ENCODE results near the gene BACH2.
"Not testable (repeated sequence)": the region's sequence is repeated elsewhere in the genome, so short reads cannot be mapped to it uniquely, and the experiment has no call there.

Gene BACH2

GRCh38 chr6:90233213-90233612, 63.4 kb downstream of the BACH2 start:
- no peak for DNase-seq

- DNase-seq = no peak
These were observed 64.8 kb downstream of the BACH2 start for GRCh38 chr6:90231798-90232197.

GRCh38 chr6:90231308-90231707, 65.3 kb downstream of the BACH2 start:
- DNase-seq = no peak

- DNase-seq = no peak
These were observed 66.0 kb downstream of the BACH2 start for GRCh38 chr6:90230548-90231215.

GRCh38 chr6:90229331-90230010, 67.2 kb downstream of the BACH2 start:
- no peak for DNase-seq

GRCh38 chr6:90227673-90228072, 69.0 kb downstream of the BACH2 start:
- DNase-seq = no peak

- no peak for DNase-seq
These were observed 69.4 kb downstream of the BACH2 start for GRCh38 chr6:90227213-90227612.

- no peak for DNase-seq
These were observed 70.4 kb downstream of the BACH2 start for GRCh38 chr6:90226257-90226656.

- no peak for DNase-seq
These were observed 72.4 kb downstream of the BACH2 start for GRCh38 chr6:90224196-90224595.

- DNase-seq = no peak
These were observed 73.9 kb downstream of the BACH2 start for GRCh38 chr6:90222724-90223198.

- DNase-seq = no peak
These were observed 74.6 kb downstream of the BACH2 start for GRCh38 chr6:90222008-90222407.

GRCh38 chr6:90221403-90221802, 75.2 kb downstream of the BACH2 start:
- no peak for DNase-seq

GRCh38 chr6:90220273-90220672, 76.4 kb downstream of the BACH2 start:
- no peak for DNase-seq

GRCh38 chr6:90219209-90219985, 77.2 kb downstream of the BACH2 start:
- DNase-seq = peak; percentile 40

- no peak for DNase-seq
These were observed 77.8 kb downstream of the BACH2 start for GRCh38 chr6:90218959-90219208.

GRCh38 chr6:90217506-90218127, 79.0 kb downstream of the BACH2 start:
- no peak for DNase-seq

GRCh38 chr6:90216072-90216977, 80.3 kb downstream of the BACH2 start:
- no peak for DNase-seq

- no peak for DNase-seq
These were observed 81.7 kb downstream of the BACH2 start for GRCh38 chr6:90214966-90215365.

- no peak for DNase-seq
These were observed 82.2 kb downstream of the BACH2 start for GRCh38 chr6:90214461-90214860.

- DNase-seq = no peak
These were observed 84.4 kb downstream of the BACH2 start for GRCh38 chr6:90212274-90212673.

GRCh38 chr6:90209527-90209926, 87.1 kb downstream of the BACH2 start:
- DNase-seq = no peak

- not testable (repeated sequence) for DNase-seq
These were observed 88.0 kb downstream of the BACH2 start for GRCh38 chr6:90208690-90209089.

Data from NCI-H510A treated with DMSO at 0.1 percent for 48 hours (cell line).